SK-N-SH (cell line): ENCODE data around the gene SLC24A4. TPM values are rescaled to one million over a fixed set of nuclear protein-coding genes. Genes with fewer than 3 reads are reported as not detected.

ENCODE experiments used
- CTCF ChIA-PET: fragments of 300-600, 350-600 bp; formaldehyde crosslinking; extraction: SDS; loops from one replicate; lab custom pipeline; 2021; lab: Yijun Ruan, JAX
- POLR2A ChIA-PET: fragments of 350-600 bp; sonication (Branson Sonifier 250); formaldehyde crosslinking; extraction: SDS; loops from one replicate; lab custom pipeline; 2020; ENCODE audit warnings: antibody characterized with exemption, inconsistent platforms; lab: Yijun Ruan, JAX
- DNase-seq: peaks from one replicate; pipeline ENCODE4 v3.0.0; 2012
- H2AFZ ChIP-seq: fragments of 200-600 bp; sonication (generic); 2 replicates; pipeline ENCODE4 v1.8.1; 2016; ENCODE audit warnings: antibody characterized with exemption, mild to moderate bottlenecking, low read depth
- H3F3A ChIP-seq: fragments of 200-600 bp; sonication (generic); replicated peaks from 2 replicates; pipeline ENCODE3; 2016; ENCODE audit warnings: antibody characterized with exemption, mild to moderate bottlenecking; ENCODE audit not compliant: insufficient read depth
- H3K27ac ChIP-seq, 2 experiments: fragments of 200-500 bp in 1 of 2; fragments of 200-600 bp in 1 of 2; sonication (Bioruptor generic) in 1 of 2; sonication (generic), shearing (Covaris generic) in 1 of 2; 2 replicates each; pipeline versions ENCODE4 v1.5.1 to v1.6.1; 2014 to 2016; ENCODE audit warnings: low read depth in 2 of 2, inconsistent platforms in 1 of 2, low read length in 1 of 2, mild to moderate bottlenecking in 1 of 2, mixed read lengths in 1 of 2
- H3K27me3 ChIP-seq: fragments of 200-600 bp; sonication (generic), shearing (Covaris generic); 2 replicates; pipeline ENCODE4 v1.6.1; 2016; ENCODE audit warnings: mixed run types; ENCODE audit not compliant: insufficient read depth
- H3K36me3 ChIP-seq, 2 experiments: fragments of 200-500 bp in 1 of 2; fragments of 200-600 bp in 1 of 2; sonication (Bioruptor generic) in 1 of 2; sonication (generic) in 1 of 2; replicated peaks in 1 of 2; 2 replicates each; pipeline versions ENCODE3 to v1.5.1; 2014 to 2016; ENCODE audit warnings: low read length in 1 of 2, mild to moderate bottlenecking in 1 of 2; ENCODE audit not compliant: insufficient read depth in 2 of 2, control insufficient read depth in 1 of 2
- H3K4me1 ChIP-seq, 2 experiments: fragments of 200-500 bp in 1 of 2; fragments of 200-600 bp in 1 of 2; sonication (Bioruptor generic) in 1 of 2; sonication (generic), shearing (Covaris generic) in 1 of 2; 2 replicates each; pipeline versions ENCODE4 v1.5.1 to v1.6.1; 2014 to 2016; ENCODE audit warnings: low read depth in 1 of 2, low read length in 1 of 2, mixed run types in 1 of 2; ENCODE audit not compliant: insufficient read depth in 2 of 2, control insufficient read depth in 1 of 2
- H3K4me2 ChIP-seq: fragments of 200-600 bp; sonication (generic), shearing (Covaris generic); 2 replicates; pipeline ENCODE4 v1.6.1; 2017; ENCODE audit warnings: mixed run types
- H3K4me3 ChIP-seq, 2 experiments: fragments of 200-500 bp in 1 of 2; fragments of 200-600 bp in 1 of 2; sonication (Bioruptor generic) in 1 of 2; sonication (generic), shearing (Covaris generic) in 1 of 2; 2 replicates each; pipeline versions ENCODE4 v1.5.1 to v1.8.1; 2014 to 2016; ENCODE audit warnings: low read depth in 2 of 2, inconsistent platforms in 1 of 2, low read length in 1 of 2, mild to moderate bottlenecking in 1 of 2, mixed read lengths in 1 of 2, moderate library complexity in 1 of 2
- H3K79me2 ChIP-seq: fragments of 200-600 bp; sonication (generic); 2 replicates; pipeline ENCODE4 v1.8.1; 2017; ENCODE audit warnings: mild to moderate bottlenecking; ENCODE audit not compliant: insufficient read depth
- H3K9ac ChIP-seq: fragments of 200-600 bp; sonication (generic); 2 replicates; pipeline ENCODE4 v1.6.1; 2017; ENCODE audit warnings: mixed run types
- H3K9me2 ChIP-seq: fragments of 200-600 bp; sonication (generic); 2 replicates; pipeline ENCODE4 v1.6.1; 2017; ENCODE audit warnings: mixed run types
- H3K9me3 ChIP-seq: fragments of 200-600 bp; sonication (generic); 2 replicates; pipeline ENCODE4 v1.6.1; 2017; ENCODE audit warnings: mixed run types, mild to moderate bottlenecking, moderate library complexity
- H4K20me1 ChIP-seq: fragments of 200-600 bp; sonication (generic); 2 replicates; pipeline ENCODE4 v1.6.1; 2017; ENCODE audit warnings: mild to moderate bottlenecking, mixed run types; ENCODE audit not compliant: insufficient read depth
- CTCF ChIP-seq: fragments of 200-600 bp; sonication (generic); IDR thresholded peaks from 2 replicates; pipeline ENCODE4 v1.6.1; 2017; ENCODE audit warnings: antibody characterized with exemption, mild to moderate bottlenecking, moderate library complexity
- EZH2phosphoT487 ChIP-seq: fragments of 200-600 bp; sonication (generic); IDR thresholded peaks from 2 replicates; pipeline ENCODE4 v1.6.1; 2017; ENCODE audit warnings: low read depth, mixed run types, mild to moderate bottlenecking, antibody characterized with exemption, moderate library complexity, borderline replicate concordance
- GATA2 ChIP-seq: sonication (generic); formaldehyde crosslinking; IDR thresholded peaks from 2 replicates; pipeline ENCODE4 v1.5.0; 2020; ENCODE audit warnings: mild to moderate bottlenecking, missing genetic modification reagents
- JUND ChIP-seq: IDR thresholded peaks from 2 replicates; pipeline ENCODE4 v1.4.0; 2012
- MEF2A ChIP-seq: IDR thresholded peaks from 2 replicates; pipeline ENCODE4 v1.4.0; 2012; ENCODE audit warnings: low read depth, borderline replicate concordance
- NFIC ChIP-seq: IDR thresholded peaks from 2 replicates; pipeline ENCODE4 v1.4.0; 2012; ENCODE audit warnings: borderline replicate concordance
- POLR2AphosphoS5 ChIP-seq: IDR thresholded peaks from 2 replicates; pipeline ENCODE4 v1.6.1; 2012; ENCODE audit warnings: low read depth, low read length
- RAD21 ChIP-seq: IDR thresholded peaks from 2 replicates; pipeline ENCODE4 v1.6.1; 2012; ENCODE audit warnings: mild to moderate bottlenecking, low read length
- RCOR1 ChIP-seq: fragments of 150-350 bp; IDR thresholded peaks from 2 replicates; pipeline ENCODE4 v1.6.1; 2017; ENCODE audit warnings: antibody characterized with exemption, low read length
- RFX5 ChIP-seq: IDR thresholded peaks from 2 replicates; pipeline ENCODE4 v1.6.1; 2012; ENCODE audit warnings: mild to moderate bottlenecking, improper control_type of control experiment, low read length
- SIN3A ChIP-seq: IDR thresholded peaks from 2 replicates; pipeline ENCODE4 v1.6.1; 2012; ENCODE audit warnings: low read depth, mild to moderate bottlenecking, low read length, moderate library complexity, borderline replicate concordance
- SMC3 ChIP-seq: IDR thresholded peaks from 2 replicates; pipeline ENCODE4 v1.6.1; 2012; ENCODE audit warnings: low read depth, low read length, improper control_type of control experiment
- YY1 ChIP-seq: IDR thresholded peaks from 2 replicates; pipeline ENCODE4 v1.4.0; 2012; ENCODE audit warnings: low read depth, mild to moderate bottlenecking
- WGBS: methylation state at CpG from one replicate; pipeline ENCODE4 v1.1.6; 2017; ENCODE audit warnings: low lambda C conversion rate; 5-methylcytosine and 5-hydroxymethylcytosine counted together
- polyA plus RNA-seq, 3 experiments: library from polyadenylated mRNA; depleted of rRNA; stranded (reverse); fragments of >200 nt; gene quantifications; 2 replicates each; pipeline ENCODE4 v1.2.3, GENCODE V29; 2012
- TF ChIP-seq, protein P1 (sequence below): IDR thresholded peaks from 2 replicates; pipeline ENCODE4 v1.4.0; 2012; ENCODE audit warnings: low read depth, borderline replicate concordance
- TF ChIP-seq, protein P2 (sequence below): IDR thresholded peaks from 2 replicates; pipeline ENCODE4 v1.4.0; 2012; ENCODE audit warnings: low read depth, borderline replicate concordance
- TF ChIP-seq, protein P3 (sequence below): IDR thresholded peaks from 2 replicates; pipeline ENCODE4 v1.6.1; 2012; ENCODE audit warnings: mild to moderate bottlenecking, low read depth, low read length, moderate library complexity

SLC24A4 gene
- polyA plus RNA-seq, 1 of the 3 experiments (the other 2 are of a cell fraction), result 0.07 TPM

- TF ChIP-seq CTCF, result no peak
- TF ChIP-seq, all 33 proteins: peak for 0
Observed at GRCh38 chr14:92451245-92451644, 128.3 kb downstream of the SLC24A4 start (continued).

DNA sequence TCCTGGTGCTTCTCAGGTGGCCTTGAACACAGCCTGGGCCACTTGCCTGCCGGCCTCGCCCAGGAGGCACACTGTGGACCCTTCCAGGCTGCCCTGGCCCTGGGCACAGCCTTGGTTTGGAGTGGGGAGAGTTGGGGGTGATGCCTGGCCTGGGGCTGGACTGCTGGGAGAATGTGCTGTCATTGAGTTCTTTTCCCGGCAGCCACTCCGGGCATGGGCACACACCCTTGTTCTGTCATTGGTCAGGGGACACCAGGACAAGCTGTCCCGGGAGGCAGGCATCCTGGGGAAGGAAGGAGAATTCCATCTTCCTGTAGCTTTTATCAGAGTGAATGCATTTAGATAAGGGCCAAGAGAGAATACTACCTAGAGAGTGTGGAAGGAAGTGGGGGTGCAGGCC, 128.8 kb downstream of the SLC24A4 start:
- no peak for TF ChIP-seq SIN3A
- TF ChIP-seq, protein P1, sequence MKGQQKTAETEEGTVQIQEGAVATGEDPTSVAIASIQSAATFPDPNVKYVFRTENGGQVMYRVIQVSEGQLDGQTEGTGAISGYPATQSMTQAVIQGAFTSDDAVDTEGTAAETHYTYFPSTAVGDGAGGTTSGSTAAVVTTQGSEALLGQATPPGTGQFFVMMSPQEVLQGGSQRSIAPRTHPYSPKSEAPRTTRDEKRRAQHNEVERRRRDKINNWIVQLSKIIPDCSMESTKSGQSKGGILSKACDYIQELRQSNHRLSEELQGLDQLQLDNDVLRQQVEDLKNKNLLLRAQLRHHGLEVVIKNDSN, result no peak
- TF ChIP-seq, protein P2, sequence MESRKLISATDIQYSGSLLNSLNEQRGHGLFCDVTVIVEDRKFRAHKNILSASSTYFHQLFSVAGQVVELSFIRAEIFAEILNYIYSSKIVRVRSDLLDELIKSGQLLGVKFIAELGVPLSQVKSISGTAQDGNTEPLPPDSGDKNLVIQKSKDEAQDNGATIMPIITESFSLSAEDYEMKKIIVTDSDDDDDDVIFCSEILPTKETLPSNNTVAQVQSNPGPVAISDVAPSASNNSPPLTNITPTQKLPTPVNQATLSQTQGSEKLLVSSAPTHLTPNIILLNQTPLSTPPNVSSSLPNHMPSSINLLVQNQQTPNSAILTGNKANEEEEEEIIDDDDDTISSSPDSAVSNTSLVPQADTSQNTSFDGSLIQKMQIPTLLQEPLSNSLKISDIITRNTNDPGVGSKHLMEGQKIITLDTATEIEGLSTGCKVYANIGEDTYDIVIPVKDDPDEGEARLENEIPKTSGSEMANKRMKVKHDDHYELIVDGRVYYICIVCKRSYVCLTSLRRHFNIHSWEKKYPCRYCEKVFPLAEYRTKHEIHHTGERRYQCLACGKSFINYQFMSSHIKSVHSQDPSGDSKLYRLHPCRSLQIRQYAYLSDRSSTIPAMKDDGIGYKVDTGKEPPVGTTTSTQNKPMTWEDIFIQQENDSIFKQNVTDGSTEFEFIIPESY, result no peak
- no peak for TF ChIP-seq RAD21
- no peak for TF ChIP-seq SMC3
- TF ChIP-seq RFX5, result no peak
- no peak for TF ChIP-seq NFIC
- no peak for TF ChIP-seq EZH2phosphoT487
- TF ChIP-seq CTCF, result no peak
- TF ChIP-seq YY1, result no peak
- TF ChIP-seq MEF2A, result no peak
- no peak for TF ChIP-seq GATA2
- TF ChIP-seq JUND, result no peak
- no peak for TF ChIP-seq RCOR1
- TF ChIP-seq, protein P3, sequence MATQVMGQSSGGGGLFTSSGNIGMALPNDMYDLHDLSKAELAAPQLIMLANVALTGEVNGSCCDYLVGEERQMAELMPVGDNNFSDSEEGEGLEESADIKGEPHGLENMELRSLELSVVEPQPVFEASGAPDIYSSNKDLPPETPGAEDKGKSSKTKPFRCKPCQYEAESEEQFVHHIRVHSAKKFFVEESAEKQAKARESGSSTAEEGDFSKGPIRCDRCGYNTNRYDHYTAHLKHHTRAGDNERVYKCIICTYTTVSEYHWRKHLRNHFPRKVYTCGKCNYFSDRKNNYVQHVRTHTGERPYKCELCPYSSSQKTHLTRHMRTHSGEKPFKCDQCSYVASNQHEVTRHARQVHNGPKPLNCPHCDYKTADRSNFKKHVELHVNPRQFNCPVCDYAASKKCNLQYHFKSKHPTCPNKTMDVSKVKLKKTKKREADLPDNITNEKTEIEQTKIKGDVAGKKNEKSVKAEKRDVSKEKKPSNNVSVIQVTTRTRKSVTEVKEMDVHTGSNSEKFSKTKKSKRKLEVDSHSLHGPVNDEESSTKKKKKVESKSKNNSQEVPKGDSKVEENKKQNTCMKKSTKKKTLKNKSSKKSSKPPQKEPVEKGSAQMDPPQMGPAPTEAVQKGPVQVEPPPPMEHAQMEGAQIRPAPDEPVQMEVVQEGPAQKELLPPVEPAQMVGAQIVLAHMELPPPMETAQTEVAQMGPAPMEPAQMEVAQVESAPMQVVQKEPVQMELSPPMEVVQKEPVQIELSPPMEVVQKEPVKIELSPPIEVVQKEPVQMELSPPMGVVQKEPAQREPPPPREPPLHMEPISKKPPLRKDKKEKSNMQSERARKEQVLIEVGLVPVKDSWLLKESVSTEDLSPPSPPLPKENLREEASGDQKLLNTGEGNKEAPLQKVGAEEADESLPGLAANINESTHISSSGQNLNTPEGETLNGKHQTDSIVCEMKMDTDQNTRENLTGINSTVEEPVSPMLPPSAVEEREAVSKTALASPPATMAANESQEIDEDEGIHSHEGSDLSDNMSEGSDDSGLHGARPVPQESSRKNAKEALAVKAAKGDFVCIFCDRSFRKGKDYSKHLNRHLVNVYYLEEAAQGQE, result no peak
- no peak for TF ChIP-seq POLR2AphosphoS5
- WGBS, result 66% methylated on average over 5 of the region's 5 CpGs
- no peak overlapping the region for H3K9ac ChIP-seq

More for the DNA sequence above, 128.8 kb downstream of the SLC24A4 start:
- ChIA-PET POLR2A (no interaction called here), CTCF (no interaction called here)
- Histone ChIP-seq H3K27ac (no peak overlapping the region), H3K9me3 (no peaks in the 10 kb centered on the region), H3K4me1 (no peaks in the 10 kb centered on the region), H3K9me2 (no peaks in the 10 kb centered on the region), H3K27me3 (no peaks in the 10 kb centered on the region), H3K36me3 (no peaks in the 10 kb centered on the region), H3K4me3 (no peak overlapping the region), H4K20me1 (no peaks in the 10 kb centered on the region), H3F3A (no peaks in the 10 kb centered on the region), H3K4me2 (no peak overlapping the region), H3K79me2 (no peaks in the 10 kb centered on the region), H2AFZ (no peak overlapping the region)
- DNase-seq, result no peak
